DND-41 (cell line): ENCODE measurements around the gene C6orf132.

ENCODE experiments used
- ATAC-seq: fragments of 200-7000 bp; cut with Tn5 transposase; 3 replicates; pipeline ENCODE4 v1.9.1; 2021; ENCODE audit warnings: low read depth; ENCODE audit not compliant: insufficient read depth
- DNase-seq: peaks from one replicate; pipeline ENCODE4 v3.0.0-alpha.2; 2020
- H2AFZ ChIP-seq: 2 replicates; pipeline ENCODE4 v1.6.0; 2012; ENCODE audit warnings: low read depth, low read length
- H3K27ac ChIP-seq: 2 replicates; pipeline ENCODE4 v1.5.1; 2012; ENCODE audit warnings: low read length, inconsistent platforms
- H3K27me3 ChIP-seq: fragments of 200-600 bp; sonication (generic); 2 replicates; pipeline ENCODE4 v1.6.0; 2012; ENCODE audit warnings: low read length, mild to moderate bottlenecking, inconsistent platforms; ENCODE audit not compliant: insufficient read depth, poor library complexity
- H3K36me3 ChIP-seq: 2 replicates; pipeline ENCODE4 v1.5.1; 2012; ENCODE audit warnings: low read length, inconsistent platforms; ENCODE audit not compliant: insufficient read depth
- H3K4me1 ChIP-seq: 2 replicates; pipeline ENCODE4 v1.5.1; 2012; ENCODE audit warnings: mild to moderate bottlenecking, low read length; ENCODE audit not compliant: insufficient read depth
- H3K4me2 ChIP-seq: 2 replicates; pipeline ENCODE4 v1.6.0; 2012; ENCODE audit warnings: mild to moderate bottlenecking, moderate library complexity, low read length, inconsistent platforms; ENCODE audit not compliant: insufficient read depth
- H3K4me3 ChIP-seq, 2 experiments: fragments of 200-600 bp in 1 of 2; shearing (Covaris generic) in 1 of 2; 2 replicates each; pipeline ENCODE4 v1.5.1; 2012 to 2016; ENCODE audit warnings: inconsistent platforms in 2 of 2, low read length in 2 of 2, mild to moderate bottlenecking in 2 of 2, low read depth in 1 of 2, moderate library complexity in 1 of 2
- H3K79me2 ChIP-seq: 2 replicates; pipeline ENCODE4 v1.6.0; 2012; ENCODE audit warnings: low read length, inconsistent platforms; ENCODE audit not compliant: insufficient read depth
- H3K9ac ChIP-seq: 2 replicates; pipeline ENCODE4 v1.6.0; 2012; ENCODE audit warnings: low read depth, mild to moderate bottlenecking, inconsistent platforms, low read length, moderate library complexity
- H3K9me3 ChIP-seq: 2 replicates; pipeline ENCODE4 v1.5.1; 2012; ENCODE audit warnings: low read length, moderate library complexity, mild to moderate bottlenecking, inconsistent platforms; ENCODE audit not compliant: insufficient read depth, severe bottlenecking
- H4K20me1 ChIP-seq: 2 replicates; pipeline ENCODE4 v1.6.0; 2012; ENCODE audit warnings: low read length; ENCODE audit not compliant: insufficient read depth
- CTCF ChIP-seq: IDR thresholded peaks from 2 replicates; pipeline ENCODE4 v1.5.1; 2012; ENCODE audit warnings: borderline replicate concordance, low read length, moderate library complexity, mild to moderate bottlenecking; ENCODE audit not compliant: poor library complexity, severe bottlenecking; ENCODE audit errors: extremely low read depth
- EZH2 ChIP-seq: IDR thresholded peaks from 3 replicates; pipeline ENCODE4 v1.6.1; 2012; ENCODE audit warnings: borderline replicate concordance, low read depth, mild to moderate bottlenecking, moderate library complexity, low read length, inconsistent platforms; ENCODE audit not compliant: severe bottlenecking

C6orf132 gene

DNA sequence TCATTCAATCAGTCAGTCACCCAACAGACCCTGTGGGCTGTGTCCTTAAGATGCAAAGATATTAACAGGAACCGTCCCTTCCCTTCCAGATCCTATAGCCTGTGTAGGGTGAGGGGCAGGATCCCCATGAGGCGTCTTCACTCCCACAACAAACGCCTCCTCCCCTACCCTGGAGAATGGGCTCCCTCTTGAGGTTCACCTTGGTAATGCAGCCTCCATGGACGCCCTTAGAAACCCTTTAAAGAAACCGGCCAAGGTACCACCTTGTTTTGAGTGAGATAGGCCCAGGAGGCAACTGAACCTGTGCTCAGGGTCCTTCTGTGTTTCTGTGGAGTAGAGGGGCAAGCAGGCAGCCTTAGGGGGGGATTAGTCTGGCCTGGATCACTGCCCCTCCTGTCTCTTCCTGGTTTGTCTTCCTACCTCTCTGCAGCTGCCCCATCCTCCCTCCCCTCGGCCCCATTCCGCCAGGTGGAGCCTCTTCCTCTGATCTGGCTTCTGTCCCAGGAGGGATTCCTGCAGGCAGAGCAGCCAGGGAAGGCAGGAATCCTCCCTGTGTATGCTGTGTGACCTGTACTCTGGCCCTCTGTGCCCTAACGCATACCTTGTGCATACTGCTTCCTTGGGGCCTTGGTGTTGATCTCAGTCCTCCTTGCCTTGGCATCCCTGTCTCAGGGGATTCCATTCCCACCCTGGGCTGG, 24.2 kb upstream of the C6orf132 start:
- Histone ChIP-seq H3K9me3 (no peaks in the 10 kb centered on the region), H3K9ac (no peak overlapping the region), H3K36me3 (no peaks in the 10 kb centered on the region), H4K20me1 (no peaks in the 10 kb centered on the region), H3K27ac (no peak overlapping the region), H3K27me3 (no peaks in the 10 kb centered on the region), H3K4me1 (peaks cover 7% of the 10 kb centered on the region), H3K79me2 (no peaks in the 10 kb centered on the region), H2AFZ (peak overlapping the region; percentile 70), H3K4me3 (no peak overlapping the region), H3K4me2 (no peak overlapping the region)
- peak; percentile 85 for DNase-seq
- peak; percentile 92 for ATAC-seq
- TF ChIP-seq EZH2 (no peak), CTCF (peak; percentile 99)

- Histone ChIP-seq H3K4me2 (no peak overlapping the region), H4K20me1 (no peaks in the 10 kb centered on the region), H3K9ac (no peak overlapping the region), H3K36me3 (no peaks in the 10 kb centered on the region), H2AFZ (no peak overlapping the region), H3K4me1 (peaks cover 7% of the 10 kb centered on the region), H3K27ac (no peak overlapping the region), H3K27me3 (peaks cover 8% of the 10 kb centered on the region), H3K4me3 (no peak overlapping the region), H3K9me3 (no peaks in the 10 kb centered on the region), H3K79me2 (no peaks in the 10 kb centered on the region)
- TF ChIP-seq CTCF = no peak
- TF ChIP-seq EZH2 = no peak
- no peak for DNase-seq
- ATAC-seq = no peak
Observed at GRCh38 chr6:42165016-42165415, 22.6 kb upstream of the C6orf132 start.

- Histone ChIP-seq H3K4me3 (no peak overlapping the region), H3K27ac (no peak overlapping the region), H3K9me3 (no peaks in the 10 kb centered on the region), H4K20me1 (no peaks in the 10 kb centered on the region), H3K4me1 (peaks cover 7% of the 10 kb centered on the region), H3K79me2 (no peaks in the 10 kb centered on the region), H3K36me3 (no peaks in the 10 kb centered on the region), H2AFZ (no peak overlapping the region), H3K4me2 (no peak overlapping the region), H3K9ac (no peak overlapping the region), H3K27me3 (peaks cover 11% of the 10 kb centered on the region)
- ATAC-seq = no peak
- no peak for DNase-seq
- TF ChIP-seq CTCF (no peak), EZH2 (no peak)
Observed at GRCh38 chr6:42163981-42164380, 21.6 kb upstream of the C6orf132 start.

- no peak for DNase-seq
- H4K20me1 ChIP-seq = no peaks in the 10 kb centered on the region
- no peak overlapping the region for H3K4me2 ChIP-seq
- no peaks in the 10 kb centered on the region for H3K36me3 ChIP-seq
- H3K27me3 ChIP-seq = peaks cover 13% of the 10 kb centered on the region
- H3K9me3 ChIP-seq = no peaks in the 10 kb centered on the region
- no peak overlapping the region for H3K4me3 ChIP-seq
- TF ChIP-seq EZH2 (no peak), CTCF (no peak)
- no peak overlapping the region for H3K27ac ChIP-seq
- no peak overlapping the region for H3K9ac ChIP-seq
- no peaks in the 10 kb centered on the region for H3K79me2 ChIP-seq
- no peak overlapping the region for H2AFZ ChIP-seq
- H3K4me1 ChIP-seq = peaks cover 7% of the 10 kb centered on the region
- no peak for ATAC-seq
Observed at GRCh38 chr6:42162812-42163211, 20.4 kb upstream of the C6orf132 start.
